ENCODE measurements around the gene C2orf15.
"Not testable (repeated sequence)": the region's sequence is repeated elsewhere in the genome, so short reads cannot be mapped to it uniquely, and the experiment has no call there.

C2orf15 gene, protein sequence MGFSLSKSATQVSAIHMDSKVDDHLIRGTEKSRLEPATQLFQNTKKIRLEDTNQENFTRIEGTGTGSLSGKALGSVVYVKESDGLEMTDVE

DNA sequence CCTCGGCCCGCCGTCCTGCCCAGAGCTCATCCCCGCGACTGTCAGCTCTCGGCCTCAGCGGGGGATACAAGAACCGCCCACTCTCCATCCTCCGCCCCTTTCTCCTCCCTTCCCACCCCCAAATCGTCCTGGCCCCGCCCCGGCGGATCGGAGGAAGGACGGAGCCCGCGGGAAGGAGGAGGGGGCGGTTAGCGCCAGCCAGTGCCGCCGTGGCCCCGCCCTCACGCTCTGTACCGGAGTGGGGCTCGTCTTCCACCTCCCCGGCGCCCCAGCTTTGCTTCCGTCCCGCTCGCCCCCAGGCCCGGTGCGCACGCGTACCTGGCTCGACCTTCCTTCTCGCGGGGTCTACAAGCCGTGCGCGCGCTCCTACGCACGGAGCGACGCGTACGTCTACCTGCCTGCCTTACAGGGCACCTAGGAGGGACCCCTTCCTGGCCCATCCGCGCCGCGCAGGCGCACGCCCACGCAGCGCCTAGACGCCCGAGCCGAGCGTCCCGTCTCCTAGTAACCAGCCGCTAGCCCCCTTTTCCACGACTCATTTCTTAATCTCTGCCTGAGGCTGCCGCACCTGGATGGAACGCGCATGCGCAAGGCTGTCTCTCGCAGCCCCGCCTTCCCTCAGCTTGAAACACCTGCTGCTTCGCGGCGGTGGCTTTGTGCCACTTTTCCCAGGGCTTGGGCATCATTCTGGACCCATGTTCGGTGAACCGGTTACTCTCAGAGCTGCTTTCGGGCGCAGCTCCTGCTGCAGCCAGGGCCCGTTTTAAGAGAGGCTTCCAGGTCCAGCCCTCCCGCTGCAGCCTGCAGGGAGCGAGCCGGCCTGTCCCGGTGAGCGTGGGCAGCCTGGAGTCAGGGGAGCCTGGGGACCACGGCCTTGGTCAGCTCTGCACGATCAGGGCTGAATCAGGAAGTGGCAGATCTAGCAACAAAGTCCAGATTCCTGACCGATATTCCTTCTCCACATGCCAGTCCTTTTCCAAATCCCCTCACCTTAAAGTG lies at the start of gene C2orf15:
C2orf15 (plus strand) TSS at position 598 of the 999 bp plus-strand sequence. CDS start 8,852 bp downstream, outside the sequence.
- peak; percentile 80 for DNase-seq

GRCh38 chr2:99096728-99097127 lies 44.8 kb upstream of the C2orf15 start:
- DNase-seq = no peak

DNA sequence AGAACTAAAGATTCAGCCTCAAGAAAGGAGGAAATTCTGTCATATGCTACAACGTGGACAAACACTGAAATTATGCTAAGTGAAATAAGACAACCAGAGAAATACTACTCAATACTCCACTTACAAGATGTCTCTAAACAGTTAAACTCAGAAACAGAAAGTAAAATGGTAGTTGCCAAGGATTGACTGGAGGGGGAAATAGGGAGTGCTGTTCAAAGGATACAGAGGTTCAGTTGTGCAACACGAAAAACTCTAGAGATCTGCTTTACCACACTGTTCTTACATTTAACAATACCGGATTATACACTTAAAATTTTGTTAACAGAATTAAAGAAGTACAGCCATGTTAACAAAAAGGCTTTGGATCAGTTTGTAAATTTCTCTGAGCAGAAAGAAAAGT lies 39.8 kb upstream of the C2orf15 start:
- no peak for DNase-seq

GRCh38 chr2:99104006-99104405 lies 37.5 kb upstream of the C2orf15 start:
- DNase-seq = no peak

DNA sequence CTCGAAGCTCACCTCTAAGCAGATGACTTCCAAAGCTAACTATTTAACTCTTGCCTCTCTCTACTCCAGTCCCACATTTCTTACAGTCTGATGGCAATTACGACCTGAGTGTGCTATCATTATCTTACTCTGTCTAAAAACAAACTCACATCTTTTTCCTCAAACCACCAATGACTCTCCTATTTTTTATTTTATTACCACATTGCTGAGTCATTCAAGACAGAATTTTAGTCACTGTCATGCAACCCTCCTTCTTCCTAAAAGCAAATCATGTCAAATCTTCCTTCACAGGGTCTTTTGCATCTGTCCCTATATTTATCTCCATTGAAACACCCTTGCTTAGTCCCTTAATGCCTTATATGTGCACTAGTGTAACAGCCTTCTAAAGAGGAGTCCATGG lies 34.6 kb upstream of the C2orf15 start:
- DNase-seq = no peak

GRCh38 chr2:99111236-99111635 lies 30.3 kb upstream of the C2orf15 start:
- no peak for DNase-seq

DNA sequence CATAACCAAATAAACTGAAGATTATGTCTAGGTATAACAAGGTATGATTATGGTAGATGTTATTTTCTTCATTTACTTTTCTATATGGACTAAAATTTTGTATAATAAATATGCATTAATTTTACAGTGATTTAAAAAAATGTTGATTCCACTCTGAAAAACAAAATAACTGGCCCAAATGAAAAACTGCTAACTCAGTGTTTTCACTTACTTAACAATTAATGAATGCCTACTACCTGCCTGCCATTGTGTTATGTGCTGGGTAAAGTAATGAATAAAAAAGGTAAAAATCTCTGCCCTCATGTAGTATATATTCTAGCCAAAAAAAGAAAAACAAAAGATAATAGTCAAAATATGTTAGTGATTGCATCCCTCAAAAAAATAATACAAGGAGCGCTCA lies 29.6 kb upstream of the C2orf15 start:
- DNase-seq = no peak

GRCh38 chr2:99112617-99113016 lies 28.9 kb upstream of the C2orf15 start:
- no peak for DNase-seq

DNA sequence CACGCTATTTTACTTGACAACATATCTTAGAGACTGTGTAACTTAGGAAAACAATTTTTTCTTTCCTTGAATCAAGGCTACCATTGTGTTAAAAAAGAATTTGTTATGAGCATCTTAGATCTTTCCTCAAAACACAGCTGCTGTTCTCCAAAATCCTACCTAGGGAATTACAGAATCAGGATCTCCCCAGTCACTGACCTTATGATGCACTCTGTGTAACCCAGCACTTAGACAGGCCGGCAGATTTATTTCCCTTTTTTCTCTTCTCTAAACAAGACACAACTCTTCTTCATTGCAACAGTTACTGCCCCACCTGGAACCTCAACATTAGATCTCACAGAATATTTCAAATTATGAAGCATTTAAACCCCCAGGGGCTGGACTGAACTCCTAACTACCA lies 13.5 kb upstream of the C2orf15 start:
- DNase-seq = no peak

DNA sequence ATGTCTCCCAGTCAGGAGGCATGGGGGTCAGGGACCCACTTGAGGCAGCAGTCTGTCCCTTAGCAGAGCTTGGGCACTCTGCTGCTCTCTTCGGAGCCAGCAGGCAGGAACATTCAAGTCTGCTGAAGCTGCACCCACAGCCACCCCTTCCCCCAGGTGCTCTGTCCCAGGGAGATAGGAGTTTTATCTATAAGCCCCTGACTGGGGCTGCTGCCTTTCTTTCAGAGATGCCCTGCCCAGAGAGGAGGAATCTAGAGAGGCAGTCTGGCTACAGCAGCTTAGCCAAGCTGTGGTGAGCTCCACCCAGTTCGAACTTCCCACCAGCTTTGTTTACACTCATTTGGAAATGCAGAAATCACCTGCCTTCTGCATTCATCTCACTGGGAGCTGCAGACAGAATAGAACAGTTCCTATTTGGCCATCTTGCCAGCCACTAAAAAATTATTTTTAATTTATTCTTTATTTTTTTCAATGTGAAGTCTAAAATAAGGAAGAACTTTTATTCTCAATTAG lies 6.4 kb upstream of the C2orf15 start:
- DNase-seq = not testable (repeated sequence)

- DNase-seq = no peak
Measured at GRCh38 chr2:99139003-99139402, 2.5 kb upstream of the C2orf15 start.

GRCh38 chr2:99140056-99140859 lies 1.2 kb upstream of the C2orf15 start:
- DNase-seq = no peak

GRCh38 chr2:99140860-99141109 lies 722 bp upstream of the C2orf15 start:
- DNase-seq = no peak

DNA sequence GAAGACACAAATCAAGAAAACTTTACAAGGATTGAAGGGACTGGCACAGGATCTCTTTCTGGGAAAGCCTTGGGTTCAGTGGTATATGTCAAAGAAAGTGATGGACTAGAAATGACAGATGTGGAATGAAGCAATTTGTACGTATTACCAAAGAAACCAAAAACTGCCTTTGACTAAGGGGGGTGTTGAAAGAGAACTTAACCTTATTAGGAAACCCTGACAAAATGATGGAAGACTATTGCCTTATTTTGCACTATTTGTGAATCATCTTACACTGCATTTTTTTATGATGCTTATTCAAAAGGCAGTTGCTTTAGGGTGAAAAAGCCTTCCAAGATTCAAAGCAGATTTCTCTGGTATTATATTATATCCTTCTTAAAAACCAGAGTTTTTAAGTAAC lies 9.2 kb downstream of the C2orf15 start:
- DNase-seq = no peak

GRCh38 chr2:99152199-99152895 lies 10.8 kb downstream of the C2orf15 start:
- DNase-seq = no peak

DNA sequence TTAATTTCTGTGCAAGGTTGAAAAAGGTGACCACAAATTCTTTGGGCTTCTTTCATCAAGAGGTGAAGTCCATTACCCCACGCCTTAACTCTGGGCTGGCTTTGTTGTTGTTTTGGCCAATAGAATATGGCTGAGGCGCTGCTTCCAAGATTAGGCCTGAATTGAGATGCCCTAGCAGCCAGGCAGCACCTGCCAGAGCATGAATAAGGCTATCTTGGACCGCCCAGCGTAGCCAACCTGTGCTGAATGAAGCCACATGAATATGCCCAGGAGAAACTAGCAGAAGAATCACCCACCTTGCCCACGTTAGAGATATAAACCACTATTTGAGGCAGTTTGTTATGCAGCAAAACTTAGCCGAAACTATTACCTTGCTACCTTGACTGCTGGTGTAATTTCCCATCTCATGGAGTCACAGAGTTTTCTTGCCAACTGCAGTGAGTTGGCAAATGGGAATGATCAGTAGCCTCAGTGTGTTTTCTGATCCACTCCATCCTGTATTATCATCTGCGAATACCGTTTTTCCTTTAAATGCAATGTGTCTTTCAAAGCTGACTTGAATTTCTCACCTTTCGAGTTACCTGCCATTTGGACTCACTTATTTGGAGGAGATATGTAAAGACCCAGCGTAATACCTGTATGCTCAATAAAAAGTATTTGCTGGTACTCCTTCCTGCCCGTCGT lies 12.6 kb downstream of the C2orf15 start:
- DNase-seq = no peak

DNA sequence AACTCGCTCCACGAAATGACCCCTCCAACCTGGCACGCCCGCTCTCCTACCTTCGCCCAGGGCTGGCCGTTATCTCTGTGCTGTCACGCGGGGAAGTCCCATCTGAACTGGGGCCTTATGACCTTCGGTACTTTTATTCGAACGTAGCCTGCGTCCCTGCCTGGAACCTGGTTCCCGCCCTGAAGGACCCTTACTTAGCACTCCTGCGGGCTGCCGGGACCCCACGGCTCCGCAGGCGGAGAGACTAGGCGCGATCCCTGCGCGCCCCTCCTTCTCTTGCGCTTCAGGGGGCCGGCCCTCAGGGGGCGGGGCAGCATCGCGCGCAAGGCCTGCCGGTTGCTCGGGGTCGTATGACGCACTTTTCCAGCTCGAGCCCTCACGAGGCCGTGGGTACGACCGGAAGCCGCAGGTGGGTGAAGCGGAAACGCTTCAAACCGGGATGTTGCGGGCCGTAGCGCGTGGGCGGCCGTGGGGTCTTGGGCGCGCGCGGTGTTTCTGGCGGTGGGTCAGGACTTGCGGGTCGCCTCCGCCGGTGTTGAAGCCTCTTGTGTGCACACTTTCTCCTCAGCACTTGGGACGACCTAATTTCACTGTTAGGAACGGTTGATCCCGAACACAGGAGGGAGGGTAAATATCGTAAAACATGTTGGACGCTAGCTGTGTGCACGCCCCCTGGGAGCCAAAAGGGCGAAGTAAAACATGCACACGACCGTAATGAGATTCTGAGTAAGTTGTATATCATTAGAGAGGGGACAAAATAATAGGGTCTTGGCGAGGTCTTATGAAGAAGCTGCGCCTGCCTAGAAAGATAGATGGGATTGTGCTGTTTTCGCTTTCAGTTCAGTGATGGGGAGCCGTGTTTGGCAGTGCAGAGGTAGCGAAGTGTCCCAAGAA lies 13.4 kb downstream of the C2orf15 start, which contains the start of the genes LIPT1 and TSGA10:
LIPT1 (plus strand) TSS at position 325 of the 894 bp plus-strand sequence. CDS start 6,991 bp downstream, outside the sequence.
TSGA10 (minus strand) TSS at position 300 of the 894 bp plus-strand sequence. CDS start 45,503 bp downstream, outside the sequence.
- DNase-seq = peak; percentile 68

GRCh38 chr2:99156891-99157290 lies 15.4 kb downstream of the C2orf15 start:
- no peak for DNase-seq

DNA sequence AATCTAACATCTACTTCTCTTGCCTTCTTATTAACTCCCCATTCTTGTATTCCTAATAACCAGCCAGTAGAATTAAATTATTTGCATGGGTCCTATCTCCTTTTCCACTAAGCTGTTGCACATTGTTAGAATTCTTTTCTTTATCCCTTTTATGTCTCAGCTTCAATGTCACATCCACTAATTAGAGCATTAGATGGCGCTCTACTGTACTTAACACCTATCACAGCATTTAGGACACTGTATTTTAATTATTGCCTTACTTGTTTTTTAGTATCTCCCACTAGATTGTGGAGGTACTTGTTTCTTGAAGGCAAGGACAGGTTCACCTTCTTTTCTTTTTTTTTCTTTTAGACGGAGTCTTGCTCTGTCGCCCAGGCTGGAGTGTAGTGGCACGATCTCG lies 17.1 kb downstream of the C2orf15 start:
- no peak for DNase-seq

DNA sequence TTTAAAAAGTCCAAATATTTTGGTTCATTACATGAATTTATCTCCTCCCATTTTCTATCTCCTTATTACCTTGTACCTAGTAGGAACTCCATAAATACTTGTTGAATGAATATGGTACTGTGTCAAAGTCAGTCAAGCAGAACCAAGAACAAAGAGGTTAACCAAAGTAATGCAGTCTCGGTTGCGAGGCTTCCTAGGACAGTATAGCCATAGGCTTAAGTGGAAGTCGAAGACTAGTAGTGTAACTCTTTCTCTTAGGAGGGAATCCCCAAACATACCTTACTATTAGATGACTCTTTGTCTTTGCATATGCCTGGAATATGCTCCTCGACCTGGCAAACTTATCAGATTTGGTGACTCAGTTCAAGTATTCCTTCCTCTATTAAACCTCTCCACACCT lies 18.1 kb downstream of the C2orf15 start:
- DNase-seq = no peak

- DNase-seq = no peak
Measured at GRCh38 chr2:99166218-99166617, 24.7 kb downstream of the C2orf15 start.

Measured in NCI-H510A (cell line).